Neural cell (in vitro differentiated cells): ENCODE data around the gene WDHD1.

Experiments used
- CTCF ChIP-seq: fragments of 450-650 bp; IDR thresholded peaks from 2 replicates; pipeline ENCODE4 v1.5.1; 2014; ENCODE audit warnings: antibody characterized with exemption, mild to moderate bottlenecking, moderate library complexity; ENCODE audit not compliant: poor library complexity, severe bottlenecking
- EP300 ChIP-seq: fragments of 450-650 bp; conservative IDR thresholded peaks from 2 replicates; pipeline ENCODE4 v1.6.1; 2014; ENCODE audit warnings: antibody characterized with exemption, mild to moderate bottlenecking, moderate library complexity; ENCODE audit not compliant: poor library complexity, severe bottlenecking
- POLR2AphosphoS5 ChIP-seq: IDR thresholded peaks from 2 replicates; pipeline ENCODE4 v1.6.1; 2012
- SMC3 ChIP-seq: fragments of 450-650 bp; conservative IDR thresholded peaks from 2 replicates; pipeline ENCODE4 v1.6.1; 2014; ENCODE audit warnings: antibody characterized with exemption, mild to moderate bottlenecking, moderate library complexity; ENCODE audit not compliant: poor library complexity

DNA sequence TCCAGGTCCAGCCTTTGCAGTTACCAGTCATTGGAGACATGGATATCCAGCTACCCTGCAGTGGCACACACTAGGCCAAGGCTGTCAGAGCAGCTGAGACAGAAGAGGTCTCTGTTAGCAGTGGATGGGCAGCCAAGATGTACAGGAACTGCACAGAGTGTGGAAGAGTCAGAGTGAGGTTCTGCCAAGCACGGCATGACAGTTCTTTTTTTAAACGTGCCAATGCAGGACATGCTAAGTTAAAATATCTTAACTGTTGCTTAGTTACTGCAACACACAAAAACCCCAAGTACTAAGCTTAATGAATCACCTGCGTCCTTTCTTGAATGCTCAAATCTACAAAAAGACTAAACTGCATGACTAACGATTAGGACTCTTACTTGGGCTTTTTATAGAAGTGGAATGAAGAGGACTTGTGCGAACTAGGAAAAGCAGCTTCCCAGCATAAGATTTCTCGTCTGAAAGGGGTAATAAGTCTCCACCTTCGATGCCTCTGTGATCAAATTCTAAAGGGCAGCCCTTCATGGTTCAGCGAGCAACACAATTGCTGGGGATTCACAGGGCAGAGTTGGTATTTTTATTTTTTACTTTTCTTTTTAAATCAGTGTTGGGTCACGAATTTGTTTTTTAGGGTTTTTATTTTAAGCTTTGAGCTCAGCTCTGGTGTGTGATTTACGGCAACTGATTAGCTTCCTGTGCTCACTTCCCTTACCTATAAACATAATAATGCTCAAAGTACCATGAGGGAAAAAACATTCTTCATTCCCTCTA lies 45.2 kb upstream of the WDHD1 start:
- no peak for TF ChIP-seq POLR2AphosphoS5
- no peak for TF ChIP-seq EP300
- TF ChIP-seq CTCF = no peak
- TF ChIP-seq SMC3 = no peak
